GM04504 (cell line): ENCODE data around the gene TXNL4A.

Experiments used
- DNase-seq: peaks from one replicate; pipeline ENCODE4 v3.0.0-alpha.2; 2012; ENCODE audit warnings: low read depth

Gene TXNL4A

GRCh38 chr18:79991494-79991893, 3.1 kb upstream of the TXNL4A start:
- DNase-seq = no peak

GRCh38 chr18:79989195-79989497, 783 bp upstream of the TXNL4A start:
- no peak for DNase-seq

DNA sequence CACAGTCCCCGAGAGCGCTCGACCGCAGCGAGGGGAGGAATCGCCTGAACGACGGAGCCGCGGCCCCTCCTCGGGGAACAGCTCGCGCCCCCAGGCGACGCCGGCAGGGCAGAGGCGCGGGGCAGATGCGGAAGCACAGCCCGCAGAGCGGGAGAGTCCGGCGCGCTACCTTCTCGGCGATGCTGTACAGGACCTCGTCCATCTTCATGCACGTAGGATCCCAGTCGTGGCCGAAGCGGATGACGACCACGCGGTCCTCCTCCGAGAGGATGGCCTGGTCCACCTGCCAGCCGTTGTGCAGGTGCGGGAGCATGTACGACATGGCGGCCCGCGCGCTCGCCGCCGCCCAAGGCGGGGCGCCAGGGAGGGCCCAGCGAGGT, 302 bp downstream of the TXNL4A start:
- no peak for DNase-seq

- no peak for DNase-seq
Observed at GRCh38 chr18:79987566-79987965, 797 bp downstream of the TXNL4A start.

DNA sequence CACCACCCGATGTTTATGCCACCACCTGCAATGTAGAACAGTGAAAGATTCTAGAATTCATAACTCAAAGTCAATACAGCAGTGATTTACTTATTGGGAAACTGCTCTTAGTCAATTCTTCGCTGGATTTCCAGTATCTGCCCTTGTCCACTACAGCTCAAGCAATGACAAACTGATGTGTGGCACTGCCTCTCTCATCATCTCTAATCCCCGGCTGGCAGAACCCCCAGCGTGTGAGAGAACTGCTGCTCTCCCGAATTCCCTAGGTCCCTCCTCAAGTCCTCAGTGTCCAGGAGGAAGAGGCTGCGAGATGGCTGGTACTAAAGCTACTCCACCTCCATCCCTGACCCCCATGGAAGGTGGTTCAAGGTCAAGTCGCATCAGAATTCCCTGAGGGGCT, 1.6 kb downstream of the TXNL4A start:
- DNase-seq = no peak

GRCh38 chr18:79985172-79985571, 3.2 kb downstream of the TXNL4A start:
- DNase-seq = no peak

GRCh38 chr18:79983793-79984192, 4.6 kb downstream of the TXNL4A start:
- no peak for DNase-seq

DNA sequence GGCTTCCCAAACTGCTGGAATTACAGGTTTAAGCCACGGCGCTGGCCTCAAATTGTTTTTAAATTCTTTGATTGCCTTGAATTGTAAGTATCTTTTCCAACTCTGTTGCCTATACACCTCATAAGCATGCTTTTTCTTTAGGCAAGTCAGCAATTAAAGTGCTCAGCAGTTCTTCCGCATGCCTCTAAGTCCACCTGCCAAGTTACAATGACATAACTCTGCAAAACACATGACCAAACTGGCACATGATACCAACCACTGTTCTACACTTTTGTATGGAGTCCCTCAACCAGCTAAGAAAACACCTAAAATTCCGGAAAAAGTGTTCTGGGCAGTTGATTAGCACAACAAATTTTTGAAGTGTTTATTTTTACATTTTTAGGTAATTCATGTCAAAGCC, 5.1 kb downstream of the TXNL4A start:
- no peak for DNase-seq

- no peak for DNase-seq
Observed at GRCh38 chr18:79982736-79983135, 5.6 kb downstream of the TXNL4A start.

DNA sequence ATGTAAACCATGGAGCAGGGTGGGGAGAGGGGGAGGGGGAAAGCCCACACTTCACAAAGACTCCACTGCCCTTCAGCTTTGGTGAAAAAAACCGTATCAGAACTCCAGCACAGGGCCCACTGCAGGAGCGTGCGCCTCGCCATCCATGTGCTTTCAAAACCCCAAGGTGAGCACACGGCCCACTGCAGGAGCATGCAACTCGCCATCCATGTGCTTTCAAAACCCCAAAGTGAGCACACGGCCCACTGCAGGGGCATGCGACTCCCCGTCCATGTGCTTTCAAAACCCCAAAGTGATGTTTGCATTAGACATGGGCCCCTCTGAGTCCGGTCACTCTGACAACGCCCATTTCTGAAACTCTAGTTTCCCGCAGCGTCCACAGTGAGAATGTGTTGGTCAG, 7.8 kb downstream of the TXNL4A start:
- DNase-seq = no peak

DNA sequence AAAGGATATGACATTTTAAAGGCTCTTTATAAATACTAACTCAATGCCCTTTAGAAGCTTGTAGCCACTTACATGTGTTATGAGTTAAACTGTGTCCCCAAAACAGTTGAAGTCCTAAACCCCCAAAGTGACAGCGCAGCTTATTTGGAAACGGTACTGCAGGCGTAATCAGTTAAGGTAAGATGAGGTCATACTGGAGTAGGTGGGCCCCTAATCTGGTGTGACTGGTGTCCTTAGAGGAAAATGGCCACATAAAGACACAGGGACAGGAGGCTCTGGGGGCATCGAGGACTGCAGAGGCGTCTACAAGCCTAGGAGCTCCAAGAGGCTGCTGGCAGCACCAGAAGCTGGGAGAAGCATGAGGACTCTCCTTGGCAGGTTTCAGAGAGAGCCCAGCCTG, 8.5 kb downstream of the TXNL4A start:
- DNase-seq = no peak

DNA sequence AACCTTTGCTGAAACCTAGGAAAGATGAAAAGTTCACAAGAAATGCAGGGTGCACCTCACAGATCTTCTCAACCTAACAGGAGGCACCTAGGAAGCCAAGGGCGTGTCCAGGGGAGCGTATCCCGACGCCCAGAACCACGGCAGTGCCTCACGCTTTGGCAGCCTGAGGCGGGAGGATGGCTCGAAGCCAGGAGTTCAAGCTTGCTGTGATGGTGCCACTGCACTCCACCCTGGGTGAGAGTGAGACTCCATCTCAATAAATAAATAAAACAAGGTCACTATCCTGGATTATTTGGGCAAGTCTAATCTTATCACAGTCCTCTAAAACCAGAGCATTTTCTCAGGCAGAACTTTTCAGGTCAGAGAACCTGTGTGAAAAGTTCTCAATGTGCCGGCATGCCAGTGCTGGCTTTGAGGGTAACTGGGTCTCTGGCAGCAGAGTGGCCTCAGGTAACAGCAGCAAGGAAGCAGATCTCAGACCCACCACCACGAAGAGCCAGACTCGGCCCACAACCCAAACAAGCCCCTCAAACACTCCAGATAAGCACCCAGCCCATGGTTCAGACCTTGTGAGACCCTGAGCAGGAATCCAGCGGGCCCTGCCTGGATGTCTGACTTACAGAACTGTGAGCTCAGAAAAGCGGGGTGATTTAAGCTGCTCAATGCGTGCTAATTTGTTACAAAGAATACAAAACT, 12.2 kb downstream of the TXNL4A start:
- DNase-seq = no peak

DNA sequence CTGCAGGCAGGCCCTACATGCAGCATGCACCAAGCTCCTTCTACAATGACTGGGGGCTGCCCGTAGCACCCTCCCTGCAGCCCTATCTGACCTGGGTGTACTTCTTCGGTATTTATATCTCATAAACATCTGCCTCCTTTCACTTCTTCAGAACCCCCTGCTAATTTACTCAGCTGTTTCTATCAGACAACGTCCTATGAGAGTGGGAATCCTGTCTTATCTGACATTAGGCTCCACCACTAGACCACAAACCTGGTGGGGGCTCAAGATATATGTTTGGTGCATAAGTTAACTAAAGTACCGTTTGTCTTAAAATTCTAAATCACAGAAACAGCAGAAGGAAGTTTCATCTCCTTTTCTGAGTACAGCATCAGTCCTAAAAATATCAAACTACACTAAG, 13.3 kb downstream of the TXNL4A start:
- no peak for DNase-seq

DNA sequence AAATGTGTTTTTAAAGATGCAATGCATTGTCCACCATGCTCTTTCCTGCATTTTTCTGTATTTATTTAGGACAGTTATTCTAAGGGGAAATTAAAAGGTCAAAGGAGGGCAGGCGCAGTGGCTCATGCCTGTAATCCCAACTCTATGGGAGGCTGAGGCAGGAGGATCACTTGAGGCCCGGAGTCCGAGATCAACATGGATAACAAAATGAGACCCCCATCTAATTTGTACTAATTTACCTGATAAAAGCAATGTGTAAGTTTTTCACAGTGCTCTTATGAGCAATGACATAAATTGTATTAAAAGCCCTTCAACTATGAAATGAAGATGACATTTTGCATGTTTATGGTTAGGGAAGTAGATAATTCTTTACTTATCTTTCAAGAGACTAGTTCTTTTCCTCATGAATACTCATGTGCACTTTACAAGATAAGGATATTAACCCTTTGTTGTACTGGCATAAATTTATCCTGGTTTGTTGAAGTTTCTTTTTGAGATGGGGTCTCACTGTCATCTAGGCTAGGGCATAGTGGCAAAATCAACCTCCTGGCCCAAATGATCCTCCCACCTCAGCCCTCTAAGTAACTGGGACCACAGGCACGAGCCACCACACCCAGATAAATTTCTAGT, 14.2 kb downstream of the TXNL4A start:
- no peak for DNase-seq

- no peak for DNase-seq
Observed at GRCh38 chr18:79973517-79973916, 14.8 kb downstream of the TXNL4A start.

DNA sequence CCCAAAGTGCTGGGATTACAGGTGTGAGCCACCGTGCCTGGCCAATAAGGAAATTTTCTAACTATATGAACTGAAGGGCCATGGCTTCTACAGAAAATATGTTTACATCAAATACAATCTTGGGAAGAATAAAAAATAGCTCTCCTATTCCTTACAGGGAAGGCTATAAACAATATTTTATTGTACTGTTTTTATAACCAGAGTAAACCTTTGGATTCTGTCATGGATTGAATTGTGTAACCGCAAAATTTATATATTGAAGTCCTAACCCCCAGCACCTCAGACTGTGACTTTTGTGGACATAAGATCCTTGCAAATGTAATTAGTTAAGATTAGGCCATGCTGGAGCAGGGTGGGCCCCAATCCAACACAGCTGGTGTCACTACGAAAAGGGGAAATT, 15.6 kb downstream of the TXNL4A start:
- DNase-seq = no peak

GRCh38 chr18:79971986-79972385, 16.4 kb downstream of the TXNL4A start:
- no peak for DNase-seq

DNA sequence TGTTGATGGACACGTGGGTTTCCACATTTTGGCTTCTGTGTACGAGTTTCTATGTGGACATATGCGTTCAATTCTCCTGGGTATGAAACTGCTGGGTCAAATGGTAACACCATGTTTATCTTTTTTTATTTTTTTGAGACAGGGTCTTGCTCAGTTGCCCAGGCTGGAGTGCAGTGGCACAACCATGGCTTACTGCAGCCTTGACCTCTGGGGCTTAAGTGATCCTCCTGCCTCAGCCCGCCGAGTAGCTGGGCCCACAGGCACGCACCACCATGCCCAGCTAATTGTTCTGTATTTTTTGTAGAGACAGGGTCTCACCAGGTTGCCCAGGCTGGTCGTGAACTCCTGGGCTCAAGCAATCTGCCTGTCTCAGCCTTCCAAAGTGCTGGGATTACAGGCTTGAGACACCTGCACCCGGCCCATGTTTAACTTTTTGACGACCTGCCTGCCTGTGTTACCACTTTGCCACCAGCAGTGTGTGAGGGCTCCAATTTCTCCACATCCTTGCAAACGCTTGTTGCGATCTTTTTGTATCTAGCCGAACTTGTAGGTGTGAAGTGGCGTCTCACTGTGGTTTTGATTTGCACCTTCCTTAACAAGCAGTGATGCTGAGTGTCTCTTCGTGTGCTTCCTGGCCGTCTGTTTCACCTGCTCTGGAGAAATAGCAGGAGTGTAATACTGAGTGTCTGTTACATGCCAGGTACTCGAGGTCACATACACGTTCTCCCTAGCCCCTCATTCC, 17.0 kb downstream of the TXNL4A start:
- DNase-seq = no peak

- no peak for DNase-seq
Observed at GRCh38 chr18:79970419-79971133, 17.8 kb downstream of the TXNL4A start.

DNA sequence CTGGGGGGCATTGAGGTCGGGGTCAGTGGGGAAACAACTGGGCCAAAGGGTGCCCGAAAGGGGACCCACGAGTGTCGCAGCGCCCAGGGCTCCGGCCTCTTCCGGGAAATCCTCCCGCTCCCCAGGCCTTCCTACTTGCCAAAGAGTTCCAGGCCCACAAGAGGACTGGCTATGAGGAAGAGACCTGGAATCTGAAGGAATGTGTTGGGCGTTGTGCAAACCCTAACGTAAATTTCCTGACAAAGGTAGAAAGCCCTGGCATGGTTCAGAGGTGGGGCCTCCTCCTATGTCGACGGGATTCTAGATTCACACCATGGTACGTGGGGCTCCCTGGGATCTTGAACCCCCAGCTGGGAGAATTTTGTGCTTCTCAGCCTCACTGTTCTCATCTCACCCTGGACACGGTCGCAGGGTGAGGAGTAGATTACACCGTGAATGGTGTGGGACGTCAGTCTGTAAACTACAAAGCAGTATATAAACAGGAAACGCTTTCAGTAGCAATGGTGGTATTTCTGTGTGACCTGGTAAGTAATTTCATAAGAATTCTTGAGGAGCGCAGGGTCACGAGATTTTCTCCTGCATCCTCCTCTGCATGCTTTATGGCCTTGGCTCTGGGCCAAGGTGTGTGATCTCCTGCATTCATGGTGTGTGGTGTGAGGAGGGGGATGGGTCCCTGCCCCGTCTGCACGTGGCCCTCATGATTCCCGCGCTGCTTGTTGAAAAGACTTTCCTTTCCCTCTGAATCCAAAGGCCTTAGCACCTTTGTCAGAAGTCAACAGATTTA, 23.1 kb downstream of the TXNL4A start:
- no peak for DNase-seq

DNA sequence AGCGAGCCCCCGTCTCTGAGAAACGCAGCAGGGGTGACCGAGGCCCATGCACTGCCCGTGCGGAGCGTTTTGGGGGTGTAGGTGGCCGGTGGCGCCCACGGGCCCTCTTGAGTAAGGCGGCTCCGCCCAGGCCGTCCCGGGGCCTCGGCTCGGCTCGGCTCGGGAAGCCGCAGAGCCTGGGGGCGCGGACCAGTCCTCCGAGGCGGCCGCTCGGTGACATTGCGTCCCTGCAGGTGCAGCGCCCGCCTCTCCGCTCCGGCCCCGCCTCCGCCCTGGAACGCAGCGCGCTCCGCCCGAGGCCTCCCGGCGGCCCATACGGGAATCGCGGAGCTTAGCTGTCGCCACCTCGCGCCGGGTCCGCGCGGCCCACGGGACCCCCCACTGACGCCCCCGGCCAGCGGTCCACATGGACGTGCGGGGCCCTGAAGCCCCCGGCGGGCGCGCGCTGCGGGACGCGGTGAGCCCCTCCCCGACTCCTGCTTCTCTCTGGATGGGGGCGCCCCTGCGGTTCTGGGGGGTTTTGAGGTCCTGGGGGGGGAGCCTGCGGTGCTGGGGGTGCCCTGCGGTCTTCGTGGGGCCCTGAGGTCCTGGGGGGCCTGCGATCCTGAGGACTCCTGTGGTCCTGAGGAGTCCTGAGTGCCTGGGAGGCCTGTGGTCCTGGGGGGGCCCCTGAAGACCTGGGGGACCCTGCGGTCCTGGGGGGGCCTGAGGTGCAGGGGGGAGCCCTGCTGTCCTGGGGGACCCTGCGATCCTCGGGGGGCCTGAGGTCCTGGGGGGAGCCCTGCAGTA, 23.8 kb downstream of the TXNL4A start, which contains the start of gene HSBP1L1:
Gene HSBP1L1 (plus strand): TSS at position 314 of the 789 bp plus-strand sequence. CDS start 93 bp downstream, at position 407.
- no peak for DNase-seq
